ENCODE results near the gene MVK.

- TF ChIP-seq CTCF (conservative IDR thresholded peaks at IDR 0.05) (no peak), EZH2 (IDR thresholded peaks at IDR 0.05; ENCODE audit: low read depth) (no peak)
Measured at GRCh38 chr12:109552971-109553370, 20.6 kb upstream of the MVK start.

Measured in PC-9 (cell line).